Left renal cortex interstitium (tissue), 4 donors: ENCODE data around the gene CRTC2. TPM values are rescaled to one million over a fixed set of nuclear protein-coding genes. Genes with fewer than 3 reads are reported as not detected.
A peak's percentile ranks its signal among the peaks of the same experiment; 100 is the strongest.
"Not testable (repeated sequence)": the region's sequence is repeated elsewhere in the genome, so short reads cannot be mapped to it uniquely, and the experiment has no call there.

Experiments used
- DNase-seq, 4 donors: peaks; one replicate each; pipeline ENCODE4 v3.0.0-alpha.2; 2013; ENCODE audit warnings: low read depth in 4 of 4, low spot score in 2 of 4, missing footprints in 1 of 4
- polyA plus RNA-seq, 4 donors: library from polyadenylated mRNA; unstranded; fragments of 120-200 nt; gene quantifications; one replicate each; pipeline ENCODE4 v1.2.1, GENCODE V29; 2013; ENCODE audit not compliant: insufficient read length in 4 of 4

The CRTC2 gene
- polyA plus RNA-seq, 4 donors: 29.1 to 68.2 (median 47.7) TPM

DNA sequence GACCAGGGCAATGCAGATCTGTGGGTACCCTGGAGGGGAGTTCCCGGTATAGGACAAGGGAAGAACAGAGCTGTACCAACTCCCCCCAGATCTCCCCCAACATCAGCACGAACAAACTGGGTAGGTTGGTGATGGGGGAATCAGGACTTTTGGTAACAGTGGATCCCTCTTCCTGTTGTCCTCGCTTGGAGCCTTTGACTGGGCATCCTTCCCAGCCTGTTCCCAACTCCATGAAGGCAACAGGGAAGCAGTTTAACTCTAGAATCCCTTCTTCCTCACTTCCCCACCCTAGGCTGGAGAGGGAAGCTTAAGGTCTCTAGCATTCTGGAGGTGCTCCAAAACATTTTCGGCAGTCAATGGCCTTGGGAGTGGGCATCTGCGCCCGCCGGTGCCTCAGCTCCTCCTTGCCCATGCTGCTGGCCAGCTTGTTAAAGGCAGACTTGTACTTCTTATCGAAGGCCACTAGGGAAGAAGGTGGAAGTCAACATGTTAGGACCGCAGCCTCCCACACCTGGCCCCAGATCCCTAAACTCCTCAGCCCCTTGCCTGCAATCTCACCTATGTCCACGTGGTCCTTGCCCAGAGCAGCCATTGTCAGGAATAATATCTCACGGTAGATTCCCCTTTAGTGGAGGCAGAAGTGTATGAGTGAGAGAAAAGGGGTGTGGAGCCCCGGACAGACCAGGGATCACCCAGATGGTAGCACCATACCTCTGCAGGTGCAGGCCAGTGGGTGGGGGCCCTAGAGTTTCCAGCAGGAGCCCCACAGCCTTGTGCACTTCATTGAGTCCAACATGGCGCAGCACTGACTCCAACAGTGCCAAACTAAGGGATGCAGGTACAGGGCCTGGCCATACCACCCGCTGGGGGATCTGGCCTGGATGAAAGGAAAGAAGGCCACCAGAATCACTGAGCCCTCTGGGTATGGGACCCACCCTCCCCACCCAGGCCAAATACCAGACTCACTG, 28.1 kb downstream of the CRTC2 start:
- DNase-seq: no peak

DNA sequence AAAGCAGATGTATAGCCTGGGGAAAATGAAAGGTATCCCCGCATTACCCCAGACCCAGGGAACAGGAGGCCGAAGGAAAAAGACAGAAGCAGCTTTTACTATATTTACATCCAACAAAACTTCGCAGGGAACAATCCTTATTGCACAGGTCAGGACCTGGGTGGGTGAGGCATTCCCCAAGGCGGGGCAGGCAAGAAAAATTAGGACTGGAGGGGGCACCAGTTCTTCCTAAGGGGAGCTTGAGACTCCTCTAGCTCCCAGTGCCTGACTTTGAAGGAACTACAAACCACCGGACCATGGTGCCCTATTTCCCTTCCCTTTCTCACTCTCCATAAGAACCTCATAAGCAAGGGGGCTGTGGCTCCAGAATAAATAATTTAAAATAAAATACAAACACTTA, 29.0 kb downstream of the CRTC2 start:
- DNase-seq: no peak

GRCh38 chr1:153928791-153929341, 29.5 kb downstream of the CRTC2 start:
- DNase-seq: no peak

- DNase-seq: no peak
Observed at GRCh38 chr1:153928245-153928644, 30.2 kb downstream of the CRTC2 start.

- no peak for DNase-seq
Observed at GRCh38 chr1:153926405-153926804, 32.0 kb downstream of the CRTC2 start.

DNA sequence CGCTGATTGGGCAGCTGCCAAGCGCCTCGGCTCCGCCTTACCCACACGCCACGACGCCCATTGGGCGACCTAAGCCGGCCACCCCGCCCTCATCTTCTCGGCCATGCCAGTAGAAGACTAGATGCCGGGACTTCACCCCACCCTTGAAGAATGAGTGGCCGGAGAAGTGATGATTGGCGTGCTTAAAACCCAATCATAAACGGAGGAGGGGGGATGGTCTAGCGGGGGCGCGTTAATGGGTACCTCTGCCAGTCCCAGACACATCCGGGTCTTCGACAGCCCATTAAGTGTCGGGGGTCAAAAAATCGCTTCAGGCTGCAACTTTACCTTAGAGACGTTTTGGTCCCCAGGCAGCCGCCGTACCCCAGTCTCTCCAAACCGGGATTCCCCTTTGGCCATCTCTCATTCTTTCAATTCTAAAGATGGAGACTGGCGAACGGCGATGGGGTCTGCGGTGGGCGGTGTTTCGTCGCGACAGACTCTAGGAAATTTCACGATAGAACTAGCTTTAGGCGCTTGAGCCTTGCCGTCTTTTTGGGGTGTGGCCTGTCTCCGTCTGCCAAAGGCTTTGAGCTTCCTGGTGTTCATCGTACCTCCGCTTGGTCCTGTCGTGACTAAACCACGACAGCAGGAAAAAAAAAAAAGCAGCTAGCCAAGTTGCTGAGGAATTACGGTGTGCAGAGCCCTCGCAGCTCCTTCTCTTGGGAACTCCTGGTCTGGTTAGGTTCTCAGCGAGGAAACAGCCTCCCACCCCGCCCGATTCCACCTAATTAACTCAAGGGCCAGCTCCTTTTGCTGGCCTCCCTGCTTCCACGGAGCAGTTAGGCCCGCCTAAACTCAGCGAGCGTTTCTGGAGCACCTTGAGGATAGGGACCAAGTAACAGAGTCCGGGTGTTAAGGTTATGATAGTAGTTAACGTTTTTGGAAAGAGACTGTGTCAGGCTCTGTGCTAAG, 35.2 kb downstream of the CRTC2 start, which contains the start of gene GATAD2B:
GATAD2B (minus strand) TSS at position 1 of the 954 bp plus-strand sequence. CDS start 94,625 bp downstream, outside the sequence.
- peak; percentile 99 to 100 (median 100) for DNase-seq

GRCh38 chr1:153922076-153922971, 36.1 kb downstream of the CRTC2 start:
- DNase-seq: peak in 1 of 4 donors; percentile 35

DNA sequence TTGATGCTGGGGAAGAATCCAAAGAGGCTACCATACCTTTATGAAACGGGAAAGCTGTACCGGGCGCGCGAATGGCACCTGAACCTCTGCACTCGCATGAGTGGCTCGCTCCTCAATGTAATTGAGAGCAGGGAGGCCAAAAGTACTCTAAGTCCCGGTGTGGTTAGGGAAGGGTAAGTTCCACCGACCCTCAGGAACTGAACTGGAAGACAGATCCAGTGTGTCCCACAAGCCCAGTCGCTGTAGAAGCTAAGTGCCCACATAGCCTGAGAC, 36.7 kb downstream of the CRTC2 start:
- peak in 1 of 4 donors; percentile 13 for DNase-seq

- DNase-seq: no peak
Observed at GRCh38 chr1:153921080-153921802, 37.2 kb downstream of the CRTC2 start.

- DNase-seq: no peak
Observed at GRCh38 chr1:153919876-153920852, 38.2 kb downstream of the CRTC2 start.

DNA sequence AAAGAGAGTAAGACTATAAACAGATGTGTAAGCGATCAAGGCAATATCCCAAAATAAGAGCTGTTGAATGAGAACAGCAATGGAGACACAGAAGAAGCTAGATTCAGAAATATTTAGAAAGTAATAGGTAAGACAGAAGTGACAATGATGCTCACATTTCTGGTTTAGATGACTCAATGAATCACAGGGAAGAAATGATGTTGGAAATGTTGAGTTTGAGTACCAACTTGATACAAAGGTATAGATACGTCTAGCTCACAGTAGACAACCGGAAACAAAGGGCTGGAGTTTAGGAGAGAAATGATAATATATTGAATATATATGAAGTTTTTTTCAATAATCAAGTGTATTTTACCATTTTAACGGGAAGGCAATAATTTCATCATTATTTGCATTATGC, 42.1 kb downstream of the CRTC2 start:
- DNase-seq: no peak

DNA sequence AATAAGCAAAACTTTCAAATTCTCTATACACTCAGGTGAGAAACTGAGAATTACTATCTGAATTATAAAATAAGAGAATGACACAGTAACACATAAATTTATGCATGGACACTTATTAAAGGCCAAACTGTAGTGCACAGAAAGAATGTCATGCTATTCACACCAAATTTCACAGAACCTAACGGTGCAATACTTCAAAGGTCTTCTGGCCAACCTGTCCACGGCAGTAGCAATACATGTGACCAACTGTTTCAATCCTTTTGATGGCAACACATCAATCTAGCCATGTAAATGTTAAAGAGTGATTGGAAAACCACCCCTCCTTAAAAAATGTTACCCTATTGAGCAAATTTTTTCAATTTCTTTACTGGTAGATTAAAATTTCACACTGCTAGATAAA, 46.1 kb downstream of the CRTC2 start:
- no peak for DNase-seq

DNA sequence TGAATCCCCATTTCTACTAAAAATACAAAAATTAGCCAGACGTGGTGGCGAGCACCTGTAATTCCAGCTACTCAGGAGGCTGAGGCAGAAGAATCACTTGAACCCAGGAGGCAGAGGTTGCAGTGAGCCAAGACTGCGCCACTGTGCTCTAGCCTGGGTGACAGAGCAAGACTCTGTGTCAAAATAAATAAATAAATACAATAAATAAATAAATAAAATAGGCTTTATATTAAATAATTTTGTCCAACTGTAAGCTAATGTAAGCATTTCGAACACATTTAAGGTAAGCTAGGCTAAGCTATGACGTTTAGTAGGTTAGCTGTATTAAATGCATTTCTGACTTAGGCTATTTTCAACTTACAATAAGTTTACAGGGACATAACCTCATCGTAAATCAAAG, 47.9 kb downstream of the CRTC2 start:
- DNase-seq: not testable (repeated sequence)

DNA sequence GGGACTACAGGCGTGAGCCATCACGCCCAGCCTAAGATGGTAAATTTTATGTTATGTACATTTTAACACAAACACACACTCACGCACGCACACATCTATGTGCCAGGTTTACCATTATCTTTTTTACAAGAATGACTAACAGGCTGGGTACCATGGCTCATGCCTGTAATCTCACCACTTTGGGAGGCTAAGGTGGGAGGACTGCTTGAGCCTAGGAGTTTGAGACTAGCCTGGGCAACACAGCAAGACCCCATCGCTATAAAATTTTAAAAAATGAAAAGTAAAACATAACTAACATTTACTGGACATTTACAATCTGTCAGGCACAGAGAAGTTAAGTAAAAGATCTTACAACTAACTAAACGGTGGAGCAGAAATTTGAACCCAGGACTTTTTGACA, 50.3 kb downstream of the CRTC2 start:
- DNase-seq: no peak

- no peak for DNase-seq
Observed at GRCh38 chr1:153907134-153907533, 51.3 kb downstream of the CRTC2 start.

GRCh38 chr1:153906396-153906795, 52.0 kb downstream of the CRTC2 start:
- no peak for DNase-seq

GRCh38 chr1:153905908-153906307, 52.5 kb downstream of the CRTC2 start:
- DNase-seq: not testable (repeated sequence)

DNA sequence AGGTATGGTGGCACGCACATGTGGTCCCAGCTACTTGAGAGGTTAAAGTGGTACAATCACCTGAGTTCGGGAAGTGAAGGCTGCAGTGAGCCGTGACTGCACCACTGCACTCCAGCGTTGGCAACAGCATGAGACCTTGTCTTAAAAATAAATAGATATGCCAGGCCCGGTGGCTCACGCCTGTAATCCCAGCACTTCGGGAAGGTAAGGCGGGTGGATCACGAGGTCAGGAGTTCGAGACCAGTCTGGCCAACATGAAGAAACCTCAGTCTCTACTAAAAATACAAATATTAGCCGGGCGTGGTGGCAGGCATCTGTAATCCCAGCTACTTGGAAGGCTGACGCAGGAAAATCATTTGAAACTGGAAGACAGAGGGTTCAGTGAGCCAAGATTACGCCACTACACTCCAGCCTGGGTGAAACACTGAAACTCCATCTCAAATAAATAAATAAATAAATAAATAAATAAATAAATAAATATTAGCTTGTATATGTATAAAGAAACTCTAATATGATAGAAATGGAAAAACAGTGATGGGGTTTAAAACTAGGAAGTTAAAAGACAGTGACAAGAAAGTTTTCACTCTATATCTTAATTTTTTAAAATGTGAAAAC, 54.5 kb downstream of the CRTC2 start:
- DNase-seq: no peak
